SKM-1 treated with dmso at 0.1 percent for 144 hours (cell line): ENCODE results near the gene CYP1A1.

Source experiments
- DNase-seq: peaks from one replicate; lab custom pipeline; 2025; ENCODE audit not compliant: unreplicated experiment; lab: John Stamatoyannopoulos, UW

Gene CYP1A1

DNA sequence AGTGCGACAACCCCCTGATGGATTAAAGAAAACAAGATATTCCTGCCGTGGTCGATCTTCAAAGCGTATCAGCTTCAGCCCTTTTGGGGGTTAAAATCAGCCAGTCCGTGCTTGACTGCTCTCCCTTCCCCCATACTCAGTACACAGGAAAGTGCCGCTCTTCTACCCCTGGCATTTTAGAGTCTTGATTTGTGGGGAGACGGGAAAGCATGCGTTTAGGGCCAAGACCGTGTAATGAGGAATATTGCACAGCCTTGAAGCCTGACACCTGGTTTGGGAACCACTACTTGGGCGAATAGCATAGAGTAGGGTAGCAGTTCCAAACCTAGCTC lies 29.0 kb downstream of the CYP1A1 start:
- no peak for DNase-seq

DNA sequence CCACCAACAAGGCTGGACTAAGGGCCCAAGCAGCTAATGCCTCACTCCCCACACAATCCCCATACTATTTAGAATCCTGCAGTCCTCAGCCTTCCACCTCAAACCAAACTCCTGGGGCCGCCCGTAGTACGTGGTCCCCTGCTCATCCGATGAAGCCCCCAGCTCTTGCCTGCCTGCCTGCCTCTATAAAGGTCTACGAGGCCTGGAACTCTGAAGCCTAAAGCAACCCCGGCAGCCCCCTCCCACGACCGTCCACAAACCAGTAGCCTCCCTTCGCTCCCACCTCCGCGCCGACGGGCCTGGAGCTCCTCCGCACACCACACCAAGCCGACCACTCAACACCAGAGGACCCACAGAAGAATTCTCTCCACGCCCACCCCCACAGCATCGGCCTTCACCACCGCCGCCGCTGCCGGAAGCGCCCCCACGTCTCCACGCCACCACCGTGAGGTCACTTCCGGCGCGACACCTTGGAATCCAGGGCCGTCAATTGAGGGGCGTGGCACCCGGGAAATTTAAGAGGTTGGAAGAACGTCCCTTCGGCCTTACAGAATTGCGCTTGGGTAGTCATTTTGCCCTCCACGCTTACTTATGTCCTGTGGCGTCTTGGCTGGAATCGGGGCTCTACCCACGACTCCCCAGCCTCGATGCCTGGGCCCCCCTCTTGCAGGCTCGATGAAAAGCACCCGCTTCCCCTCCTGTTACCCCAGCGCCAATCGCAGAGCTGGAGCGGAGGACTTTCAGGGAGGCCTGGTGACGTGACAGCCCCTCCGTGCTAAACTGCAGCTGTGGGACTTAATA lies 29.5 kb downstream of the CYP1A1 start, which contains the start of gene EDC3:
EDC3 (minus strand) TSS at position 428 of the 801 bp plus-strand sequence. CDS start 20,900 bp downstream, outside the sequence.
- DNase-seq = peak; percentile 58

DNA sequence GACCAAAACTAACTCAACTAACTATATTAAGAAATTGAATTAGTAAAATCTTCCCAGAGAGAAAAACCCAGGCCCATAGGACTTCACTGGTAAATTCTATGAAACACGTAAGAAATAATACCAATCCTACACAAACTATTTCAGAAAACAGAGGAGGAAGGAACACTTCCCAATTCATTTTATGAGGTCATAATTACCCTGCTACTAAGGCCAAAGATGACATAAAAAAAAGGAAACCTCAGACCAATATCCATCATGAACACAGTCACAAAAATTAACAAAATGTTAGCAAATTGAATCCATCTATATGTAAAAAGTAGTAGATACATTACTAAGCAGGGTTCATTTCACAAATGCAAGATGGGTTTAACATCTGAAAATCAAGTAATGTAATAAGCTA lies 33.0 kb downstream of the CYP1A1 start:
- no peak for DNase-seq

DNA sequence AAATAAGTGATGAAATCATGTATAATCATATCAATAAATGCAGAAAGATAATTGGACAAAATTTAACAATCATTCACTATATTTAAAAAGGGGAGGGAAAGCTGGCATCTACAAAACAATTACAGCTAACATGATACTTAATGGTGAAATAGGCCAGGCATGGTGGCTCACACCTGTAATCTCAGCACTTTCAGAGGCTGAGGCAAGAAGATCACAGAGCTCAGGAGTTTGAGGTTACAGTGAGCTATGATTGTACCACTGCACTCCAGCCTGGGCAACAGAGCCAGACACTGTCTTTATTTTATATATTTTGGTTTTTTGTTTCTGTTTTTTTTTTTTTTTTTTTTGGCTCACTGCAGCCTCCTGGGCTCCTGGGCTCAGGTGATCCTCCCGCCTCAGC lies 41.6 kb downstream of the CYP1A1 start:
- no peak for DNase-seq

DNA sequence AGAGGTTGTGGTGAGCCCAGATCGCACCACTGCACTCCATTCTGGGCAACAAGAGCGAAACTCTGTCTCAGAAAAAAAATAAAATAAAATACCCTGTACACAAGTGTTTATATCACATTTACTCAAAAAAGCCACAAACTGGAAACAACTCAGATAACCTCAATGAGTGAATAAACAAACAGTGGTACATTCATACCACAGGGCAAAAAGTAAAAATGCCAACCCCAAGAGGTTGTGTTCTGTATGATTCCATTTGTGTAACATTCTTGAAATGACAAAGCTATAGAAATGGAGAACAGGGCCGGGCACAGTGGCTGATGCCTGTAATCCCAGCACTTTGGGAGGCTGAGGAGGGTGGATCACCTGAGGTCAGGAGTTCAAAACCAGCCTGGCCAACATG lies 42.4 kb downstream of the CYP1A1 start:
- DNase-seq = no peak

DNA sequence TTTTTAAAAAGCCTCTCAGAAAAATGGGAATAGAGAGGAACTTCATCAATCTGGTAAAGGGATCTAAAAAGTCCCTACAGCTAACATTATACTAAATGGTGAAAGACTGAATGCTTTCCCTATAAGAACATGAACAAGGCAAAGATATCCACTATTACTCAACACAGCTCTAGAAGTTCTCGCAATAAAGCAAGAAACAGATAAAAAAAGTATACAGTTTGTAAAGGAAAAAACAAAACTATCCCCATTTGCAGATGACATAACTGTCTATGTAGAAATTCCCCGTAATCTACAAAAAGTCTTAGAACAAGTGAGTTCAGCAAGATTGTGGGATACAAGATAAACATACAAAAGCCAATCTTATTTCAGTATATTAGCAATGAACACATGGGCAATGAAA lies 44.9 kb downstream of the CYP1A1 start:
- DNase-seq = no peak

DNA sequence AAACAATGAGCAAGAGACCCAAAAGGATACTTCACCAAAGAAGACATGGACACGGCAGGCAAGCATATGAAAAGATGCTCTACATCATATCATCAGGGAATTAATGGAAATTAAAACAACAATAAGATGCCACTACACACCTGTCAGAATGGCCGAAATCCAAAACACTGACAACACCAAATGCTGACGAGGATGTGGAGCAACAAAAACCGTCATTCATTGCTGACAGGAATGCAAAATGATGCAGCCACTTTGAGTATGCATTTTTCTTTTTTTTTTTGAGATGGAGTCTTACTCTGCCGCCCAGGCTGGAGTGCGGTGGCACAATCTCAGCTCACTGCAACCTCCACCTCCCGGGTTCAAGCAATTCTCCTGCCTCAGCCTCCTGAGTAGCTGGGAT lies 48.5 kb downstream of the CYP1A1 start:
- DNase-seq = no peak

DNA sequence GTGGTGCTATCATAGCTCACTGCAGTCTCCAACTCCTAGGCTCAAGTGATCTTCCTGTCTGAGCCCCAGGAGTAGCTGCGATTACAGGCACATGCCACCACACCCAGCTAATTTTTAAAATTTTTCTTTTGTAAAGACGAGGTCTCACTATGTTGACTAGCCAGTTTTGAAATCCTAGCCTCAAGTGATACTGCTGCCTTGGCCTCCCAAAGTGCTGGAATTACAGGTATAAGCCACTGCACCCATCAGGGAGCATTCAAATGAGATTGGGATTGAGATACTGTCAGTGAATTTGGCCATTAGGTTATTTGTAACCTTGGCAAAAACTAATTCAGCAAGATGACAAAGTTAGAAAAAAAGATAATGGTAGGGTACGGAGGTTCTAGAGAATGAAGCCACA lies 51.2 kb downstream of the CYP1A1 start:
- DNase-seq = no peak

DNA sequence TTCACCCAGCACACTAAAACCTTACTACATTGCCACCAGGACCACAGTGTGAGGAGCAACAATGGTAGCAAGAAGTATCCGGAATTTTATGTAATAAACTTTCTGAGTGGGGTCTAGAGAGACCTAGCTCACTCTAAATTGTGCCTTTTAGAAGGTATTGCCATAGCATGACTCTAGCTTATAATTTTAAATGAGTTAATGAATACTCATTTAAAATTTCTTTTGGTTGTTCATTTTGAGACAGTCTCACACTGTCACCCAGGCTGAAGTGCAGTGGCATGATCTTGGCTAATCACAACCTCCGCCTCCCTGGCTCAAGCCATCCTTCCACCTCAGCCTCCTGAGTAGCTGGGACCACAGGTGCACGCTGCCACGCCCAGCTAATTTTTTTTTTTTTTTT lies 55.7 kb downstream of the CYP1A1 start:
- no peak for DNase-seq
